ENCODE data around the gene DTX3L.

GRCh38 chr3:122564155-122564912 lies at the start of gene DTX3L, which contains the start of gene PARP9:
- TF ChIP-seq, protein P1, sequence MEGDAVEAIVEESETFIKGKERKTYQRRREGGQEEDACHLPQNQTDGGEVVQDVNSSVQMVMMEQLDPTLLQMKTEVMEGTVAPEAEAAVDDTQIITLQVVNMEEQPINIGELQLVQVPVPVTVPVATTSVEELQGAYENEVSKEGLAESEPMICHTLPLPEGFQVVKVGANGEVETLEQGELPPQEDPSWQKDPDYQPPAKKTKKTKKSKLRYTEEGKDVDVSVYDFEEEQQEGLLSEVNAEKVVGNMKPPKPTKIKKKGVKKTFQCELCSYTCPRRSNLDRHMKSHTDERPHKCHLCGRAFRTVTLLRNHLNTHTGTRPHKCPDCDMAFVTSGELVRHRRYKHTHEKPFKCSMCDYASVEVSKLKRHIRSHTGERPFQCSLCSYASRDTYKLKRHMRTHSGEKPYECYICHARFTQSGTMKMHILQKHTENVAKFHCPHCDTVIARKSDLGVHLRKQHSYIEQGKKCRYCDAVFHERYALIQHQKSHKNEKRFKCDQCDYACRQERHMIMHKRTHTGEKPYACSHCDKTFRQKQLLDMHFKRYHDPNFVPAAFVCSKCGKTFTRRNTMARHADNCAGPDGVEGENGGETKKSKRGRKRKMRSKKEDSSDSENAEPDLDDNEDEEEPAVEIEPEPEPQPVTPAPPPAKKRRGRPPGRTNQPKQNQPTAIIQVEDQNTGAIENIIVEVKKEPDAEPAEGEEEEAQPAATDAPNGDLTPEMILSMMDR (conservative IDR thresholded peaks at IDR 0.05) = no peak
- peak; percentile 92 for TF ChIP-seq ZFX (IDR thresholded peaks at IDR 0.05)

Data from C4-2B (cell line).